Keratinocyte (primary cell): ENCODE measurements around the gene TCP10L. TPM values are rescaled to one million over a fixed set of nuclear protein-coding genes. Genes with fewer than 3 reads are reported as not detected.

ENCODE experiments used
- DNase-seq: peaks from one replicate; pipeline ENCODE4 v3.0.0-alpha.2; 2011; ENCODE audit warnings: low read depth, missing footprints, low spot score
- FAIRE-seq: peaks from 2 replicates; lab custom pipeline; 2011; peaks lifted over from hg19 to GRCh38; lab: Jason Lieb, UNC
- H2AFZ ChIP-seq: 2 replicates; pipeline ENCODE4 v1.6.0; 2012; ENCODE audit warnings: low read length, control low read depth, inconsistent platforms; ENCODE audit not compliant: control insufficient read depth
- H3K27ac ChIP-seq: 2 replicates; pipeline ENCODE4 v1.5.1; 2011; ENCODE audit warnings: low read length; ENCODE audit not compliant: control insufficient read depth, insufficient read depth
- H3K27me3 ChIP-seq: 3 replicates; pipeline ENCODE4 v1.6.0; 2011; ENCODE audit warnings: low read length; ENCODE audit not compliant: control insufficient read depth, insufficient read depth; ENCODE audit errors: extremely low read depth
- H3K36me3 ChIP-seq, 2 experiments: 2 replicates in 1 of 2; 3 replicates in 1 of 2; pipeline ENCODE4 v1.5.1; 2011; ENCODE audit warnings: low read length in 2 of 2, mild to moderate bottlenecking in 1 of 2; ENCODE audit not compliant: control insufficient read depth in 2 of 2, insufficient read depth in 2 of 2; ENCODE audit errors: extremely low read depth in 1 of 2
- H3K4me1 ChIP-seq: 3 replicates; pipeline ENCODE4 v1.5.1; 2011; ENCODE audit warnings: low read length; ENCODE audit not compliant: control insufficient read depth, insufficient read depth; ENCODE audit errors: extremely low read depth
- H3K4me2 ChIP-seq: 3 replicates; pipeline ENCODE4 v1.6.0; 2011; ENCODE audit warnings: low read depth, low read length; ENCODE audit not compliant: control insufficient read depth, insufficient read depth; ENCODE audit errors: extremely low read depth
- H3K4me3 ChIP-seq, 3 experiments: fragments of 200-600 bp in 1 of 3; sonication (generic) in 1 of 3; 2 replicates in 2 of 3; 3 replicates in 1 of 3; pipeline ENCODE4 v1.5.1; 2011 to 2016; ENCODE audit warnings: low read length in 3 of 3, mild to moderate bottlenecking in 3 of 3, control low read depth in 2 of 3, inconsistent platforms in 1 of 3, low read depth in 1 of 3, mixed read lengths in 1 of 3, mixed run types in 1 of 3, moderate library complexity in 1 of 3; ENCODE audit not compliant: control insufficient read depth in 2 of 3, insufficient read depth in 2 of 3; ENCODE audit errors: extremely low read depth in 1 of 3
- H3K79me2 ChIP-seq: 2 replicates; pipeline ENCODE4 v1.6.0; 2012; ENCODE audit warnings: low read length; ENCODE audit not compliant: control insufficient read depth, insufficient read depth
- H3K9ac ChIP-seq: 3 replicates; pipeline ENCODE4 v1.6.0; 2011; ENCODE audit warnings: low read length; ENCODE audit not compliant: control insufficient read depth, insufficient read depth; ENCODE audit errors: extremely low read depth
- H3K9me1 ChIP-seq: 3 replicates; pipeline ENCODE4 v1.6.0; 2011; ENCODE audit warnings: low read length; ENCODE audit not compliant: control insufficient read depth, insufficient read depth; ENCODE audit errors: extremely low read depth
- H3K9me3 ChIP-seq: 2 replicates; pipeline ENCODE4 v1.5.1; 2012; ENCODE audit warnings: low read depth, low read length; ENCODE audit not compliant: control insufficient read depth
- H4K20me1 ChIP-seq: 3 replicates; pipeline ENCODE4 v1.6.0; 2011; ENCODE audit warnings: low read length; ENCODE audit not compliant: control insufficient read depth, insufficient read depth; ENCODE audit errors: extremely low read depth
- CTCF ChIP-seq, 3 experiments: IDR thresholded peaks in 1 of 3; conservative IDR thresholded peaks in 1 of 3; optimal IDR thresholded peaks in 1 of 3; 2 replicates in 2 of 3; 3 replicates in 1 of 3; pipeline versions ENCODE3 to v1.5.1; 2011; ENCODE audit warnings: low read length in 3 of 3, mild to moderate bottlenecking in 3 of 3, moderate library complexity in 2 of 3, control low read depth in 1 of 3, inconsistent platforms in 1 of 3; ENCODE audit not compliant: insufficient read depth in 2 of 3; ENCODE audit errors: extremely low read depth in 1 of 3
- EZH2 ChIP-seq: IDR thresholded peaks from one replicate; pipeline ENCODE4 v1.6.1; 2012; ENCODE audit warnings: inconsistent platforms, mild to moderate bottlenecking, low read length, moderate library complexity
- dilution Hi-C: fragments of 300-500 bp; cut with MboI; formaldehyde crosslinking; loops from one replicate; pipeline ENCODE4 v1.7.0; 2020; ENCODE audit warnings: low sequenced_read_pairs; ENCODE audit not compliant: extremely low pct_ligation_motif_present
- polyA plus RNA-seq, 5 experiments: library from polyadenylated mRNA; depleted of rRNA in 3 of 5; stranded (reverse) in 3 of 5; stranded (forward) in 1 of 5; unstranded in 1 of 5; fragments of >200 nt; gene quantifications; 1 replicate in 1 of 5; 2 replicates in 3 of 5; 3 replicates in 1 of 5; pipeline versions ENCODE4 v1.2.1 to v1.2.3, GENCODE V29; 2011 to 2012; ENCODE audit warnings: missing spikeins in 2 of 5, low read depth in 1 of 5, low replicate concordance in 1 of 5

TCP10L gene
- polyA plus RNA-seq, 1 donor (not counting 4 experiments of a cell fraction or from before 2014, with no cell fraction given) = 0.25 TPM

DNA sequence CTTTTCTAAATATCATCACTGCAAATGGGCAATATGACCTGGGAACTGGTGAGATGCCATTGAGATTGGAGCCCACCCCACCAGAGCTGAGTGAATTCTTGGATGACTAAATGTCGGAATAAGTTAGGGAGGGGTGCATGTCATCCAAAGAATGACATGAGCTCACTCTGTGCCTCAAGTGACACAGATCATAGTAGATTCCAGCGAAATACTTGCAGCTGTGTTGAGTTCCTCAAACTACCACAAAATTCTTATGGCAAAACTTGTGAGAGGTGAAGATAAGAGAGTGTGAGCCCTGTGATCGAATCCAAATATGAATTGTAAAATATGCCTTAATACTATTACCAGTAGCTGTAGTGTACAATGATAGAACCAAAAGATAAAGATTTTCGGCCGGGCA lies 2.3 kb upstream of the TCP10L start:
- no peak for FAIRE-seq
- no peaks in the 10 kb centered on the region for H3K36me3 ChIP-seq
- no peaks in the 10 kb centered on the region for H3K79me2 ChIP-seq
- no peak for DNase-seq
- H3K27ac ChIP-seq = no peak overlapping the region
- no peak overlapping the region for H2AFZ ChIP-seq
- TF ChIP-seq CTCF (optimal IDR thresholded peaks at IDR 0.05 in 1 of 3, IDR thresholded peaks at IDR 0.05 in 1 of 3, conservative IDR thresholded peaks at IDR 0.05 in 1 of 3; ENCODE audit: extremely low read depth in 1 of 3, insufficient read depth in 2 of 3, low read length in 3 of 3) (no peak), EZH2 (no peak)
- H4K20me1 ChIP-seq = no peaks in the 10 kb centered on the region
- dilution Hi-C loops = no loop called here
- H3K9ac ChIP-seq = no peak overlapping the region
- no peaks in the 10 kb centered on the region for H3K9me3 ChIP-seq
- no peak overlapping the region for H3K4me2 ChIP-seq
- no peaks in the 10 kb centered on the region for H3K9me1 ChIP-seq
- H3K4me3 ChIP-seq = no peak overlapping the region
- H3K4me1 ChIP-seq = no peaks in the 10 kb centered on the region
- no peaks in the 10 kb centered on the region for H3K27me3 ChIP-seq

- Histone ChIP-seq H3K9me1 (no peaks in the 10 kb centered on the region), H3K4me1 (no peaks in the 10 kb centered on the region), H3K27me3 (no peaks in the 10 kb centered on the region), H3K4me2 (no peak overlapping the region), H3K79me2 (no peaks in the 10 kb centered on the region), H3K9ac (no peak overlapping the region), H3K27ac (no peak overlapping the region), H3K4me3 (no peak overlapping the region), H3K9me3 (no peaks in the 10 kb centered on the region), H2AFZ (no peak overlapping the region), H4K20me1 (no peaks in the 10 kb centered on the region), H3K36me3 (no peaks in the 10 kb centered on the region)
- DNase-seq = no peak
- dilution Hi-C loops = no loop called here
- FAIRE-seq = no peak
- TF ChIP-seq EZH2 = no peak
- TF ChIP-seq CTCF (optimal IDR thresholded peaks at IDR 0.05 in 1 of 3, IDR thresholded peaks at IDR 0.05 in 1 of 3, conservative IDR thresholded peaks at IDR 0.05 in 1 of 3; ENCODE audit: extremely low read depth in 1 of 3, insufficient read depth in 2 of 3, low read length in 3 of 3) = no peak
These were observed 1.8 kb upstream of the TCP10L start for GRCh38 chr21:32587120-32587519.
